Measurements from ENCODE around the gene ANGPT4.
"Not testable (repeated sequence)": the region's sequence is repeated elsewhere in the genome, so short reads cannot be mapped to it uniquely, and the experiment has no call there.

Gene ANGPT4

DNA sequence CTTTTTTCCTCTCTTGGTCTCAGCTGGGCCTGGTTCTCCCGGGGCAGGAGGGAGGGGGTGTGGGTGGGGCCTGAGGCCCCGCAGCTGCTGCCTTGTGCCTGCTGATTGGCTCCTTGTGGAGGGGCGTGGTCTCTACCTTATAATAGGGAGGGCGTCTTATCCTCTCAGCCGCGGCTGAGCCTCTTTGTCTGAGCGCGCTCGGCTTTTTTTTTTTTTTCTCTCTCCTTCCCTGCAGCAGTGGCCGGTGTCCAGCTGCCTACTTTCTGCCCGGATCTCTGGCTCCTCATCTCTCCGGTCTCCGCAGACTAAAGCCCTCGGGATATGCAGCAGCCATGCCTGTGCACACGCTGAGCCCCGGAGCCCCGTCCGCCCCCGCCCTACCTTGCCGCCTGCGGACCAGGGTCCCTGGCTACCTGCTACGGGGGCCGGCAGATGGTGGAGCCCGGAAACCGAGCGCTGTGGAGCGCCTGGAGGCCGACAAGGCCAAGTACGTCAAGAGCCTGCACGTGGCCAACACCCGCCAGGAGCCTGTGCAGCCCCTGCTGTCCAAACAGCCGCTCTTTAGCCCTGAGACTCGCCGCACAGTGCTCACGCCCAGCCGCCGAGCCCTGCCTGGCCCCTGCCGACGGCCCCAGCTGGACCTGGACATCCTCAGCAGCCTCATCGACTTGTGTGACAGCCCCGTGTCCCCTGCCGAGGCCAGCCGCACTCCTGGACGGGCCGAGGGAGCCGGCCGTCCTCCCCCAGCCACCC is 71.5 kb downstream of the ANGPT4 start:
- peak; percentile 86 for DNase-seq (ENCODE audit: low read depth)

DNA sequence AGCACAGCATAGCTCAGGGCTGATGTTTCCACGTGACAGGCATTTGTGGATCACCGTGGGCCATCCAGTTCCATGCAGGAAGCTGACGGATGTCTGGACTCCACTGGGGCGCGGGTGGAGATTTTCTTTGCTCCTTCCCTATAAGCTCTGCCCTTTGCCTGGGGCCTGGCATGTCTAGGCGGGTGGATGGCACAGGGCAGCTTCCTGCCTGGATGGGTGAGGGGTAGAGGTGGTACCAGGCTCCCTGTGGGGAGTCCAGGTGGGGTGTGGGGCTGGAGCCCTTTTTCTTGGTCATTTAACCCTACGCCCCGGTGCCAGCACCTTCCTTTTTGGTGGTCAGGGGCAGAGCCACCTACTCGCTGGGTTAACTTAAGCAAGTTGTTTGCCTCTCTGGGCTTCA is 72.2 kb downstream of the ANGPT4 start:
- no peak for DNase-seq (ENCODE audit: low read depth)

DNA sequence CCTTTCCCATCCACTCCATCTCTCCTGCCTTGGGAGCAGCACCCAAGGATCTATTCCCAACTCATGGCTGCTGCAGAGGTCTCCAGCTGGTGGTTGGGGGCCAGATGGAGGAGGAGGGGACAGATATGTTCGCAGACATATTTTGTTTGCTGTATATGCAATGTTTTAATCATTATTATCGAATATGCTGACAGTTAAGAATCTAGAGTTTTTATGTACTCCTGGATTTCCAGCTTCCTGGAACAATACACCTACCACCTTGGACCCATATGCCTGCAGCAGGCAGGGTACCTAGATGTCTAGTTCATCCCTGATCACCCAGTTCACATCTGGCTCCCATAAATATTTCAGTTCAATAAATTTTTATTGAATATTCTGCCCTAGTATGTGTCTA is 73.6 kb downstream of the ANGPT4 start:
- DNase-seq (ENCODE audit: low read depth) = no peak

- DNase-seq (ENCODE audit: low read depth) = no peak
Measured at GRCh38 chr20:841568-842546, 74.3 kb downstream of the ANGPT4 start.

DNA sequence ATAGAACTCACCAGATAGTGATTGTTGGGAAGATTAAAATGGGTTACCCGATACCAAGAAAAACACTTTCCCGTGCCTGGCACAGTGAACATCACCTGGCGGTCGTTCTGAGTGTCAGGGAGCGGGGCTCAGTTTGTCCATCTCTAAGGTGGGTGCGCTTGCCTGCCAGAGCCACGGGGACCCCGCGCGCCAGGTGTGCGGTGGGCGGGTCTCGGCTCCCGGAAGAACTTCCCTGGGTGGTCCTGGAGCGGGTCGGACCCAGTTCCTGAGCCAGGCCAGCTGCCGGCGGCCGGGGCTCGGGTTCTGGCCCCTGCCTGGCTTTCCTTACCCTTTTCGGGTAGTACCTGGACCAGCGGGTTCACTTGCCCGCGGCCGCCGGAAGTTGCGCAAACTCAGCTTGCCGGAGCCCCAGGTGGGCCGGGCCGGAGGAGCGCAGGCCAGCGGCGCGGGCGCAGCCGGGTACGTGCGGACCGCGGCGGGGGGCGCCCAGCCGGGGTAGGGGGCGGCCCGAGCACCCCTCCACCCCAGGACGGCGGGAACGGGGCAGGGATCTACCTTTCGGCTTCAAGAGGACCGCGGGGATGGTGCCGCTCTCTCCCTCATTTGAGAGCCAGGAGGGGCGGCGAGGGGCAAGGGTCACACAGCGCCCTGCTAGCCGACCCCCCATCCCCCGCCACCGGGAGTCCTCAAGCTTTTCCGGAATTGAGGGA is 75.1 kb downstream of the ANGPT4 start:
- DNase-seq (ENCODE audit: low read depth) = no peak

DNA sequence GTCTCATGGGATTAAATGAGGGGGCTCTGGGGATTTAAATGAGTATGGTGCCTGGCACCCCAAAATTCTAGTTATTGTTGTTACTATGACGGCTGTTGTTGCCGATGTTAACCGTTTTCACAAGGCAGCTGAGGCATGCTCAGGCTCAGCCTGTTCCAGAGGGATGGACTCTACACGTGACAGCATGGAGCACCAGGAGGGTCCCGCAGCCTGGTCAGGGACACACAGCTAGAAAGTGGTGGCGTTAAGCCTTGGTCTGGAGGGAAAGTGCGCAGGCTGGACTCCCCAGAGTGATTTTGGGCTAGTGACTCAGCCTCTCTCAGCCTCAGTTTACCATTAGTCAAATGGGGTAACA is 75.7 kb downstream of the ANGPT4 start:
- DNase-seq (ENCODE audit: low read depth) = no peak

DNA sequence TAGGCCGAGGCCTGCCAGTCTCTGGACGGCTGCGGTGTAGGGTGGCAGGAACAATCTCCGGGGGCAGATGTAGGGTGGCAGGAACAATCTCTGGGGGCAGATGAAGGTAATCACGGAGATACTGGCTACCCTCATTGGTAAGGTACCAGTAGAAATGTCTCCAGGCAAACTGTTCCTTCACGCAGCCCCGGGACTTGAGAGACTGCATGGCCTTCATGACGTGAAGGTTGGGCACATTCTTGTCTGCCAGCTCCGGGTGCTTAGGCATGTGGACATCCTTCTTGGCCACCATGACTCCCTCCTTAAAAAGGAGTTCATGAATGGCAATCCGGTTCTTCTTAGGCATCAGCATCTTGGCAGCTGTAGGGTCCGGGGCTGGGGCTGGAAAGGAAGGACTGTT is 76.5 kb downstream of the ANGPT4 start:
- DNase-seq (ENCODE audit: low read depth) = no peak

GRCh38 chr20:839015-839414 is 77.1 kb downstream of the ANGPT4 start:
- DNase-seq (ENCODE audit: low read depth) = no peak

GRCh38 chr20:836190-836589 is 79.9 kb downstream of the ANGPT4 start:
- no peak for DNase-seq (ENCODE audit: low read depth)

DNA sequence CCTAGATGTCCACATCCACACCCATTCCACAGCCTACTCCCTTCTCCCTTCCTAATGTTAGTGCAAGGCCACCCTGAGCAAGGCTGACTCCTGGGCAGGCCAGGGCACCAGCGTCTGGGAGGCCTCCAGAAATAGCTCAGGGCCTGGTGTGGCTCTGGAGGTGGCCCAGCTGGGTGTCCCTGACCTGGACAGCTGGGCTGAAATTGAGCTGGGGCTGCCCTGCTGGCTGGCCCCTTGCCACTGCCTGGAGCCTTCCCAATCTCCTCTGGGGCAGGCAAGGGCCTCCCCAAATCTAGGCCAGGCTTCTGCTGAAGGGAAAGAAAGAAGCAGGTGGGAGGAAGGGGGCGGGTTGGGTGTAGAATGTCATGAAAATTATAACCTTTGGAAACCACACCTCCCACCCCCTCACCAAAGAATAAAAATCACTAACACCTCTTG is 80.5 kb downstream of the ANGPT4 start:
- DNase-seq (ENCODE audit: low read depth) = no peak

GRCh38 chr20:834151-834746 is 81.9 kb downstream of the ANGPT4 start:
- no peak for DNase-seq (ENCODE audit: low read depth)

DNA sequence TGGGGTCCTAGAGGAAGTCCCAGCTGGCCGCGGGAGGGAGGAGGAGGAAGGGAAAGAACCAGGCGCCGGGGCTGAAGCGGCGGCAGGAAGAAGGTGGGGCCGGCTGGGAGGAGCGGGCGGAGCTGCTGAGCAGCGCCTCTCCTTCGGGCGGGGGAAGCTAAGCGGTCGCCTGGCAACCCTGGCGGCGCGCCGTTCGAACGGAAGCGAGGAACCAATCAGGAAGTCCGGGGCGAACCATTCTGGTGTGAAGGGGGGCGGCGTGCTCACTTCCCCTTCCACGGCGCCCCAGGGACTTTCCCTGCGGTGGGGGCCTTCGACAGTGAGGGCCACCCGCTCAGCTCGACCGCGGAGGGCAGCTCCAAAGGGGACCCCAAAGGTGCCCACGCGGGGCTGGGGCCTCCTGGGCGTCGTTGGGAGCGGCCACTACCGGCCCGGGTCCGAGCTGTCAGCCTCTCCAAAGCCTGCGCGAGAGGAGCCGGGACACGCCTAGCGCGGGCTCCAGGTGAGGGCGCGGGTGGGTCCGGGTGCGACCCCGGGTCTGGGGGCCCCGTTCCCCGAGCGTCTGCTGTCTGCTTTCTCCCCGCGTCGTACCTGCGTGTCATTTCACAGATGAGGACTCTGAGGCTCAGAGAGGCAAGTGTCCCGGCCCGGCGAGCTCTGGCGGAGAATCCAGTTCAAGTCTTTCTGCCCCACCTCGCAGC is 82.5 kb downstream of the ANGPT4 start, which contains the start of gene FAM110A:
TSS of gene FAM110A (plus strand) at position 266 of the 701 bp plus-strand sequence. CDS start 11,090 bp downstream, outside the sequence.
- peak; percentile 93 for DNase-seq (ENCODE audit: low read depth)

DNA sequence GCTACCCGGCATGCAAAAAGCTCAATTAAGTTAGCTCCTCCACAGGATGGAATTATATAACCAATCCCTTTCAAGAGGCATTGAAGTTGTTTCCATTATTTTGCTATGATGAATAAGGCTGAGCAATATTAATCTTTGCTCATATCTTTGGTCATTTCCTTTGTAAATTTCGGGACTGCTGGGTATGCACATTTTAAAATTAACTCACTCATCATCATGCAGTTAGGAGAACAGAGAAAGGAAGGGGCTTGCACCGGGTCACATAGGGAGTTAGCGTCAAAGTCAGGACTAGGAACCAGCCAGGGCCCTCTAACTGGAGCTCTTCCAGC is 83.0 kb downstream of the ANGPT4 start:
- no peak for DNase-seq (ENCODE audit: low read depth)

- DNase-seq (ENCODE audit: low read depth) = no peak
Measured at GRCh38 chr20:831956-832355, 84.2 kb downstream of the ANGPT4 start.

DNA sequence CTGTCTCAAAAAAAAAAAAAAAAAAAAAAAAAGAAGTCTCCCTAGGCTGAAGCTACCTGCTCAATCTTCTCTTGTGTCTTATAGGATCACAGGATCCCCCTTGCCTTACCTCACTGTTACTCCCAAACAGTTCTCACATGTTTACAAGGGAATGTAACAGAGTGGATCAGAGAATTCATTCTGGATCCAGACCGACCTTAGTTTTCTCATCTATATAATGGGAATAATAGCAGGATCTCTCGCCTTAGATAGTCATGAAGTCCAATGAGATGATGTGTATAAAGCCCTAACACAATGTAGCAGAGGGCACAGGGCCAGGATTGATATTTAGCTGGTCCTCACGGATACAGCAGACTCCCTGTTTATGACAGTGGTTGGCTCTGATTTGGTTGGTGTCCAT is 84.9 kb downstream of the ANGPT4 start:
- no peak for DNase-seq (ENCODE audit: low read depth)

DNA sequence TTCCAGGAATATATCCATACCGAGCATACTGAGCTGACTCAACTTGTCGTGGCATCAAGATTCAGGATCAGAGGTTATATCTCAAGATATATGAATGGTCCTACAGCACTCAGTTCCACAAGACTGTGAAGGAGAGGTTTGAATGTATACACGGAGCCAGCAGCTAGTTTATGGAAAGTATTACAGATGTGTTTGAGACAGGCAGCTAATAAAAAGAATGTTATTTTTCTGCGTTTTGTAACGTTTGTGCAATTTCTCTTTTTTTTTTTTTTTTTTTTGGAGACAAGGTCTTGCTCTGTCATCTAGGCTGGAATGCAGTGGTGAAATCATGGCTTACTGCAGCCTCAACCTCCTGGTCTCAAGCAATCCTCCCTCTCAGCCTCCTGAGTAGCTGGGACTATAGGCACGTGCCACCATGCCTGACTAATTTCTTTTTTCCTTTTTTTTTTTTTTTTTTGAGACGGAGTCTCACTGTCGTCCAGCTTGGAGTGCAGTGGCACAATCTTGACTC is 86.1 kb downstream of the ANGPT4 start:
- no peak for DNase-seq (ENCODE audit: low read depth)

GRCh38 chr20:829551-829950 is 86.6 kb downstream of the ANGPT4 start:
- no peak for DNase-seq (ENCODE audit: low read depth)

- no peak for DNase-seq (ENCODE audit: low read depth)
Measured at GRCh38 chr20:828987-829386, 87.1 kb downstream of the ANGPT4 start.

GRCh38 chr20:827981-828380 is 88.2 kb downstream of the ANGPT4 start:
- DNase-seq (ENCODE audit: low read depth) = not testable (repeated sequence)

- no peak for DNase-seq (ENCODE audit: low read depth)
Measured at GRCh38 chr20:826695-827323, 89.3 kb downstream of the ANGPT4 start.

All from activated gamma-delta T cell treated with anti-CD3 and anti-CD28 coated beads, Interleukin-2, amount 50 U/mL, for 16 hours (primary cell).